Esophagus squamous epithelium (tissue), 5 donors: ENCODE results near the gene CNKSR3. TPM values are rescaled to one million over a fixed set of nuclear protein-coding genes. Genes with fewer than 3 reads are reported as not detected.

Experiments used
- DNase-seq: peaks from one replicate; lab custom pipeline; 2025; lab: John Stamatoyannopoulos, UW
- H3K27ac ChIP-seq, 4 donors: fragments of 200-600 bp; sonication (generic); one replicate each; pipeline ENCODE4 v1.5.1; 2016 to 2019; ENCODE audit warnings: mild to moderate bottlenecking in 1 of 4
- H3K27me3 ChIP-seq, 4 donors: fragments of 200-600 bp; sonication (generic); 1 replicate in 3 of 4; 2 replicates in 1 of 4; pipeline versions ENCODE4 v1.5.1 to v1.6.0; 2017 to 2021; ENCODE audit warnings: antibody characterized with exemption in 1 of 4
- H3K36me3 ChIP-seq, 3 donors: fragments of 200-600 bp; sonication (generic); one replicate each; pipeline ENCODE4 v1.5.1; 2016 to 2019
- H3K4me1 ChIP-seq, 3 donors: fragments of 200-600 bp; sonication (generic); one replicate each; pipeline ENCODE4 v1.5.1; 2017 to 2019
- H3K4me3 ChIP-seq, 4 donors: fragments of 200-600 bp; sonication (generic); 1 replicate in 3 of 4; 2 replicates in 1 of 4; pipeline ENCODE4 v1.5.1; 2016 to 2019; ENCODE audit warnings: mild to moderate bottlenecking in 2 of 4, moderate library complexity in 1 of 4
- H3K9me3 ChIP-seq, 3 donors: fragments of 200-600 bp; sonication (generic); one replicate each; pipeline ENCODE4 v1.5.1; 2016 to 2019
- POLR2A ChIP-seq, 4 donors: fragments of 450-650 bp; IDR thresholded peaks; one replicate each; pipeline ENCODE4 v1.6.1; 2017; ENCODE audit warnings: antibody characterized with exemption in 4 of 4, mild to moderate bottlenecking in 4 of 4, moderate library complexity in 3 of 4
- WGBS, 2 donors: methylation state at CpG; one replicate each; pipeline ENCODE4 v1.1.5; 2018; 5-methylcytosine and 5-hydroxymethylcytosine counted together
- intact Hi-C: fragments of 100-400 bp; cut with DNase I; formaldehyde crosslinking; loops from one replicate; pipeline ENCODE4 v1.15.0; 2022
- total RNA-seq, 4 donors: library from RNA; depleted of rRNA; stranded (reverse); fragments of >200 nt; gene quantifications; one replicate each; pipeline ENCODE4 v1.1.0, GENCODE V29; 2016
- TF ChIP-seq, protein P1 (sequence below), 6 experiments: fragments of 450-650 bp in 4 of 6; fragments of 200-600 bp in 2 of 6; sonication (generic) in 2 of 6; IDR thresholded peaks; one replicate each; pipeline ENCODE4 v1.5.1; 2016 to 2019; ENCODE audit warnings: antibody characterized with exemption in 6 of 6, mild to moderate bottlenecking in 4 of 6, moderate library complexity in 4 of 6
- donor health status: DM: yes; HTN: yes; CAD: no.

Gene CNKSR3
- total RNA-seq, 4 donors from 2014 or later, result 10.2 to 18.8 (median 13.8) TPM

DNA sequence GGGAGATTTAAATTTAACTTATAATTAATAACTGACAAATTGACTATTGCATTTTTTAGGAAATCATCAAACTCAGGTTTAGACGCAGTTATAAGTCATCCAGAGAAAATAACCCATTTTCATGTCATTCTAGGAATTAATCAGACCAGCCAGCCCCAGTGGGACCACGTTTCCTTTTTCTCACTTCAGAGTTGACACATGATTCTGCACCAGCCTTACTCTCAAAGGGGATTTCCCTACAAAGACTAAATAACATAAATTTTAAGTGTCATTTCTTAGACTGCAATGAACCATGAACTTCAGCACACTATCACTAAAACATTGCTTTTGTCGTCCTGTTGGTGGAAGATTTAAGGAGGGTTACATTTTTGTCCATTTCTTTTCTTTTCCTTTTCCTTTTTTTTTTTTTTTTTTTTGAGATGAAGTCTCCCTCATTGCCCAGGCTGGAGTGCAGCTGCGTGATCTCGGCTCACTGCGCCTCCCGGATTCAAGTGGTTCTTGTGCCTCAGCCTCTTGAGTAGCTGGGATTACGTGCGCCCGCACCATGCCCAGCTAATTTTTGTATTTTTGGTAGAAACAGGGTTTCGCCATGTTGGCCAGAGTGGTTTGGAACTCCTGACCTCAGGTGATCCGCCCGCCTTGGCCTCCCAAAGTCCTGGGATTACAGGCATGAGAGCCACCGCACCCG is 157.4 kb downstream of the CNKSR3 start:
- TF ChIP-seq, protein P1, sequence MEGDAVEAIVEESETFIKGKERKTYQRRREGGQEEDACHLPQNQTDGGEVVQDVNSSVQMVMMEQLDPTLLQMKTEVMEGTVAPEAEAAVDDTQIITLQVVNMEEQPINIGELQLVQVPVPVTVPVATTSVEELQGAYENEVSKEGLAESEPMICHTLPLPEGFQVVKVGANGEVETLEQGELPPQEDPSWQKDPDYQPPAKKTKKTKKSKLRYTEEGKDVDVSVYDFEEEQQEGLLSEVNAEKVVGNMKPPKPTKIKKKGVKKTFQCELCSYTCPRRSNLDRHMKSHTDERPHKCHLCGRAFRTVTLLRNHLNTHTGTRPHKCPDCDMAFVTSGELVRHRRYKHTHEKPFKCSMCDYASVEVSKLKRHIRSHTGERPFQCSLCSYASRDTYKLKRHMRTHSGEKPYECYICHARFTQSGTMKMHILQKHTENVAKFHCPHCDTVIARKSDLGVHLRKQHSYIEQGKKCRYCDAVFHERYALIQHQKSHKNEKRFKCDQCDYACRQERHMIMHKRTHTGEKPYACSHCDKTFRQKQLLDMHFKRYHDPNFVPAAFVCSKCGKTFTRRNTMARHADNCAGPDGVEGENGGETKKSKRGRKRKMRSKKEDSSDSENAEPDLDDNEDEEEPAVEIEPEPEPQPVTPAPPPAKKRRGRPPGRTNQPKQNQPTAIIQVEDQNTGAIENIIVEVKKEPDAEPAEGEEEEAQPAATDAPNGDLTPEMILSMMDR (IDR thresholded peaks at IDR 0.05), result no peak
- TF ChIP-seq POLR2A (IDR thresholded peaks at IDR 0.05), result no peak
- 67 to 80% methylated on average over 8 to 15 of the region's 15 CpGs for WGBS, 2 donors
- no peaks in the 10 kb centered on the region for H3K27me3 ChIP-seq
- H3K27ac ChIP-seq, result no peak overlapping the region
- no peaks in the 10 kb centered on the region for H3K4me1 ChIP-seq
- no peaks in the 10 kb centered on the region for H3K9me3 ChIP-seq
- DNase-seq, result no peak
- H3K36me3 ChIP-seq, result no peaks in the 10 kb centered on the region
- intact Hi-C loops, result no loop called here
- H3K4me3 ChIP-seq, result no peak overlapping the region

DNA sequence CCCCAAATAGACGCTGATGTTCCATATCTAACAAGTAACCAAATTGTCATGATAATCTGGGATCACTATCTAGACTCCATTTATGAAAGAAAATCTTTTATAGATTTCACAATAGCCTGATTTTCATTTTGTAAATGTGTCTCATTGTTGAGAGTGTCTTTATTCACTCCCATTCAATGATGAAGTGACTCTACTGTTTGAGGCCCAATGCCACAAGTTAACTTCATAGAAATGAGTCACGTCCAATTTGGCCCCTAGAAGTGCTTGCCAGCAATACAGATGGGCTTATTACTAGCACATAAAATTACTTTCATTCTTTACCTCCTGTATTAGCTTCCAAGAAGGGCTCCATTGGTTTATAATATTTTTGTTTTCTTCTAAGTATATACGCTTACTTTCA is 160.2 kb downstream of the CNKSR3 start:
- intact Hi-C loops, result no loop called here
- TF ChIP-seq, protein P1 (IDR thresholded peaks at IDR 0.05), result no peak
- no peak for TF ChIP-seq POLR2A (IDR thresholded peaks at IDR 0.05)
- Histone ChIP-seq H3K4me3 (no peak overlapping the region), H3K4me1 (no peaks in the 10 kb centered on the region), H3K27ac (no peak overlapping the region), H3K27me3 (no peaks in the 10 kb centered on the region), H3K36me3 (no peaks in the 10 kb centered on the region), H3K9me3 (no peaks in the 10 kb centered on the region)
- 80 to 81% methylated on average over 3 of the region's 3 CpGs for WGBS, 2 donors
- no peak for DNase-seq

DNA sequence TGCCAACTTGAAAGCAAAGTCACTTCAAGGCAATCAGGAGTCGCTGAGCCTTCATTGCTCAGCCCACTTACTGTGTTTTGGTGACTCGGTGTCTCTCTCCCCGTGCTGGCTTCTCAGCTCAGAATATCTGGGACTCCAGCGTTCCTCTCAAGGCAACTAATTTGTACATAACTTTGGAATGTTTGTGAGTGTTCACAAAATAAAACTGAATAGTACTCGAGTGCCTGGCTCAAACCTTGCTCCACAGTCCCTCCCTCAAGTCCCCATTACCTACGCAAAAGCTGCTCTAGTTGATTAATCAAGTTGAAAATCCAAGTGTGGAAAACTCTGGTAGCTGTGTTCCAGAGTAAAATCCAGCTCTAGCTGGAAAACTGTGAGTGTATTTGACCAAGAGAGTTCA is 162.5 kb downstream of the CNKSR3 start:
- no peak overlapping the region for H3K4me3 ChIP-seq
- H3K27ac ChIP-seq, result no peak overlapping the region
- TF ChIP-seq, protein P1 (IDR thresholded peaks at IDR 0.05), result no peak
- no peak for TF ChIP-seq POLR2A (IDR thresholded peaks at IDR 0.05)
- no peaks in the 10 kb centered on the region for H3K27me3 ChIP-seq
- no peak for DNase-seq
- H3K4me1 ChIP-seq, result peaks cover 0 to 12% (median 3%) of the 10 kb centered on the region in 3 donors
- intact Hi-C loops, result no loop called here
- H3K36me3 ChIP-seq, result no peaks in the 10 kb centered on the region
- WGBS, 2 donors, result 73 to 91% methylated on average over 2 to 6 of the region's 6 CpGs
- H3K9me3 ChIP-seq, result no peaks in the 10 kb centered on the region

DNA sequence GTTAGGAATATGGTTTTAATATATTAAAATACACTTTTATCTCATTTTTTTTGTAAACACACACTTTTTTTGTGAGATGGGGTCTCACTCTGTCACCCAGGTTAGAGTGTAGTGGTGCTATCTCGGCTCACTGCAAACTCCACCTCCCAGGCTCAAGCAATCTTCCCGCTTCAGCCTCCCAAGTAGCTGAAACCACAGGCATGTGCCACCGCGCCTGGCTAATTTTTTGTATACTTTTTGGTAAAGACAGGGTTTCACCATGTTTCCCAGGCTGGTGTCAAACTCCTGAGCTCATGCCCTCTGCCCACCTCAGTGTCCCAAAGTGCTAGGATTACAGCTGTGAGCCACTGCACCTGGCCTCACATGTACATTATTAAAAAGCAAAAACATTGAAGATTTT is 164.7 kb downstream of the CNKSR3 start:
- WGBS, 2 donors, result 93 to 98% methylated on average over 4 of the region's 4 CpGs
- Histone ChIP-seq H3K36me3 (no peaks in the 10 kb centered on the region), H3K27me3 (no peaks in the 10 kb centered on the region), H3K9me3 (no peaks in the 10 kb centered on the region), H3K4me3 (no peak overlapping the region), H3K27ac (no peak overlapping the region), H3K4me1 (peaks cover 4 to 34% (median 13%) of the 10 kb centered on the region in 3 donors)
- intact Hi-C loops, result no loop called here
- no peak for TF ChIP-seq POLR2A (IDR thresholded peaks at IDR 0.05)
- TF ChIP-seq, protein P1 (IDR thresholded peaks at IDR 0.05), result no peak
- DNase-seq, result no peak

DNA sequence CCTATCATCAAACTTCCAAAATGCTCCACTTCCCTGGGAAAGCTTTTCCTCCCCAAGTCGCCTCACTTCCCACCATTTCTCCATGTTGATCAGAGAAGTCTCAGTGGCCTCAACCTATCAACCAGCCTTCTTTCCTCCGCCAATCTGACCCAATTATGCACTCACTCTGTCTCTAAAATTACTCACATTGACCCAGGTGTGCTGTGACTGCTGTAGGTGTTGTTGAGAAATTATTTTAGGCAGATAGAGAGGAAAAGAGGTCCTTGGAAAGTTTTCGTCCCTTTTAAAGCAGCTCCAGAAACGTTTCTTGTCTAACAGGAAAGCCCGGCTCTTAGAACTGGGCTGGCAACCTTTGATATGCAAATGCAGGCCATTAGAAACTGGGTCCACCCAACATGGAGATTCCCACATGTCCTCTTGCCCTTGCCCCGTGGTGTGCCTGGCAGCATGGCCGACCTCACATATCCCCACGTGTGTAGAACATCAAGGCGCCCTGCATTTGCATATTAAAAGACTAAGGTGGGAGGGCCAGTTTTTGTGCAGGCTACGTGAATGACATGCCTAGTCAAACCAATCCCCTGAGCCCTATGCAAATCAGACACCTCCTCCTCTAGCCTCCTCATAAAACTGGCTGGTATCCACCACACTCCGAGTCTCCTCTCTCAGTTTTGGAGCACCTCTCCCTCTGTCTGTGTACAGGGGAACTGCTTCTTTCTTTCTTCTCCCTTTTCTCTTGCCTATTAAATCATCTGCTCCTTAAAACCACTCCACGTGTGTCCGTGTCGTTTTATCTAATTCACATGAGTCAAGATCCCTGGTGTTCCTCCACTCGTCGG is 166.8 kb downstream of the CNKSR3 start:
- 33 to 36% methylated on average over 16 of the region's 16 CpGs for WGBS, 2 donors
- Histone ChIP-seq H3K4me3 (peak overlapping the region; percentile 9 to 47 (median 34)), H3K36me3 (no peaks in the 10 kb centered on the region), H3K9me3 (no peaks in the 10 kb centered on the region), H3K27ac (peak overlapping the region; percentile 61 to 90 (median 84)), H3K4me1 (peaks cover 4 to 34% (median 13%) of the 10 kb centered on the region in 3 donors), H3K27me3 (no peaks in the 10 kb centered on the region)
- TF ChIP-seq, protein P1 (IDR thresholded peaks at IDR 0.05), result peak in 5 of 6 experiments; percentile 36 to 87 (median 75)
- TF ChIP-seq POLR2A (IDR thresholded peaks at IDR 0.05), result no peak
- intact Hi-C loops, result no loop called here
- DNase-seq, result no peak
